Urinary bladder (tissue), 4 donors: Measurements from ENCODE around the gene ANXA11. TPM values are rescaled to one million over a fixed set of nuclear protein-coding genes. Genes with fewer than 3 reads are reported as not detected.
A peak's percentile ranks its signal among the peaks of the same experiment; 100 is the strongest.
"Not testable (repeated sequence)": the region's sequence is repeated elsewhere in the genome, so short reads cannot be mapped to it uniquely, and the experiment has no call there.

Source experiments
- DNase-seq: peaks from one replicate; pipeline ENCODE4 v3.0.0-alpha.2; 2015; ENCODE audit errors: extremely low spot score
- H3K27ac ChIP-seq: one replicate; pipeline ENCODE4 v1.5.1; 2013; ENCODE audit warnings: low read depth, mild to moderate bottlenecking, moderate library complexity
- H3K36me3 ChIP-seq: one replicate; pipeline ENCODE4 v1.6.1; 2013; ENCODE audit warnings: mild to moderate bottlenecking, moderate library complexity; ENCODE audit not compliant: insufficient read depth
- H3K4me1 ChIP-seq: one replicate; pipeline ENCODE4 v1.6.1; 2013; ENCODE audit warnings: mild to moderate bottlenecking, moderate library complexity; ENCODE audit not compliant: insufficient read depth
- H3K4me3 ChIP-seq: one replicate; pipeline ENCODE4 v1.5.1; 2013; ENCODE audit warnings: low read depth, low read length
- WGBS: extraction: QIAGEN DNeasy Blood & Tissue Kit; methylation state at CpG from one replicate; pipeline ENCODE4 v1.1.7; 2013; 5-methylcytosine and 5-hydroxymethylcytosine counted together
- polyA plus RNA-seq: library from polyadenylated mRNA; stranded (reverse); fragments of 200-250 nt; gene quantifications from one replicate; pipeline ENCODE4 v1.2.3, GENCODE V29; 2013
- total RNA-seq: library from RNA; depleted of rRNA; stranded (reverse); fragments of >200 nt; gene quantifications from one replicate; pipeline ENCODE4 v1.2.3, GENCODE V29; 2014
- donor health status: healthy with polysubstance abuse.
- donor health status: healthy.

ANXA11 gene
- total and polyA plus RNA-seq, 2 donors, result 41.8 to 114 TPM

- no peak for DNase-seq
- no peak overlapping the region for H3K4me3 ChIP-seq
- no peak overlapping the region for H3K27ac ChIP-seq
- peaks cover 3% of the 10 kb centered on the region for H3K36me3 ChIP-seq
- 90% methylated on average over 5 of the region's 5 CpGs for WGBS
- H3K4me1 ChIP-seq, result no peaks in the 10 kb centered on the region
Measured at GRCh38 chr10:80148166-80148805, 57.1 kb downstream of the ANXA11 start.

GRCh38 chr10:80146918-80147317 lies 58.4 kb downstream of the ANXA11 start:
- Histone ChIP-seq H3K4me1 (no peaks in the 10 kb centered on the region), H3K4me3 (no peak overlapping the region), H3K27ac (no peak overlapping the region), H3K36me3 (no peaks in the 10 kb centered on the region)
- WGBS, result 75% methylated on average over 3 of the region's 3 CpGs
- no peak for DNase-seq

- not testable (repeated sequence) for DNase-seq, H3K4me1 ChIP-seq, H3K27ac ChIP-seq, H3K36me3 ChIP-seq, H3K4me3 ChIP-seq
- WGBS, result 66% methylated on average over 11 of the region's 11 CpGs
Measured at GRCh38 chr10:80145406-80146308, 59.7 kb downstream of the ANXA11 start.

- no peaks in the 10 kb centered on the region for H3K36me3 ChIP-seq
- no peaks in the 10 kb centered on the region for H3K4me1 ChIP-seq
- no peak overlapping the region for H3K27ac ChIP-seq
- WGBS, result 38% methylated on average over 12 of the region's 12 CpGs
- no peak overlapping the region for H3K4me3 ChIP-seq
- DNase-seq, result no peak
Measured at GRCh38 chr10:80144696-80145131, 60.6 kb downstream of the ANXA11 start.

- H3K4me1 ChIP-seq, result no peaks in the 10 kb centered on the region
- no peaks in the 10 kb centered on the region for H3K36me3 ChIP-seq
- no peak overlapping the region for H3K4me3 ChIP-seq
- no peak for DNase-seq
- 43% methylated on average over 28 of the region's 28 CpGs for WGBS
- H3K27ac ChIP-seq, result no peak overlapping the region
Measured at GRCh38 chr10:80144067-80144695, 61.2 kb downstream of the ANXA11 start.

GRCh38 chr10:80141696-80142460 lies 63.5 kb downstream of the ANXA11 start:
- Histone ChIP-seq H3K4me1 (no peaks in the 10 kb centered on the region), H3K36me3 (no peaks in the 10 kb centered on the region), H3K4me3 (no peak overlapping the region), H3K27ac (no peak overlapping the region)
- DNase-seq, result no peak
- WGBS, result 62% methylated on average over 19 of the region's 19 CpGs

- no peaks in the 10 kb centered on the region for H3K4me1 ChIP-seq
- no peak overlapping the region for H3K27ac ChIP-seq
- no peak for DNase-seq
- no peaks in the 10 kb centered on the region for H3K36me3 ChIP-seq
- WGBS, result 82% methylated on average over 7 of the region's 7 CpGs
- no peak overlapping the region for H3K4me3 ChIP-seq
Measured at GRCh38 chr10:80140251-80140650, 65.1 kb downstream of the ANXA11 start.

- 68% methylated on average over 2 of the region's 2 CpGs for WGBS
- no peak for DNase-seq
- Histone ChIP-seq H3K27ac (no peak overlapping the region), H3K4me3 (no peak overlapping the region), H3K36me3 (no peaks in the 10 kb centered on the region), H3K4me1 (no peaks in the 10 kb centered on the region)
Measured at GRCh38 chr10:80139265-80139664, 66.1 kb downstream of the ANXA11 start.

- DNase-seq, result no peak
- H3K4me3 ChIP-seq, result no peak overlapping the region
- H3K27ac ChIP-seq, result no peak overlapping the region
- no peaks in the 10 kb centered on the region for H3K36me3 ChIP-seq
- 38% methylated on average over 4 of the region's 4 CpGs for WGBS
- H3K4me1 ChIP-seq, result no peaks in the 10 kb centered on the region
Measured at GRCh38 chr10:80137920-80138319, 67.4 kb downstream of the ANXA11 start.

- WGBS, result 55% methylated on average over 14 of the region's 14 CpGs
- Histone ChIP-seq H3K27ac (peak overlapping the region; percentile 82), H3K4me3 (no peak overlapping the region), H3K36me3 (no peaks in the 10 kb centered on the region), H3K4me1 (no peaks in the 10 kb centered on the region)
- no peak for DNase-seq
Measured at GRCh38 chr10:80137031-80137862, 68.1 kb downstream of the ANXA11 start.

GRCh38 chr10:80136134-80136571 lies 69.2 kb downstream of the ANXA11 start:
- no peak for DNase-seq
- WGBS, result 36% methylated on average over 8 of the region's 8 CpGs

GRCh38 chr10:80133687-80134086 lies 71.7 kb downstream of the ANXA11 start:
- H3K4me1 ChIP-seq, H3K36me3 ChIP-seq, DNase-seq: not testable (repeated sequence)
- Histone ChIP-seq H3K27ac (peak overlapping the region; percentile 88), H3K4me3 (peak overlapping the region; percentile 7)
- 59% methylated on average over 9 of the region's 9 CpGs for WGBS

More at GRCh38 chr10:80136134-80136571, 69.2 kb downstream of the ANXA11 start:
- Histone ChIP-seq H3K36me3 (no peaks in the 10 kb centered on the region), H3K27ac (peak overlapping the region; percentile 68), H3K4me1 (no peaks in the 10 kb centered on the region), H3K4me3 (no peak overlapping the region)
